GM12878 (cell line): Measurements from ENCODE around the gene ANKRD55. TPM values are rescaled to one million over a fixed set of nuclear protein-coding genes. Genes with fewer than 3 reads are reported as not detected.

Source experiments
- ATAC-seq: fragments of 200-7000 bp; cut with Tn5 transposase; 3 replicates; pipeline ENCODE4 v1.9.1; 2020; ENCODE audit warnings: mild to moderate bottlenecking, moderate library complexity
- BruUV-seq: library from RNA; stranded (reverse); fragments of 400-500 nt; replicated peaks from 2 replicates; lab custom pipeline; 2021; lab: Mats Ljungman, UMichigan
- CTCF ChIA-PET: fragments of 300-600 bp; sonication (Branson Sonifier 250); formaldehyde crosslinking; extraction: SDS; loops from one replicate; lab custom pipeline; 2021; ENCODE audit warnings: inconsistent platforms; lab: Yijun Ruan, JAX
- POLR2A ChIA-PET: fragments of 350-600 bp; formaldehyde crosslinking; extraction: SDS; loops from one replicate; lab custom pipeline; 2021; ENCODE audit warnings: inconsistent platforms; lab: Charles Lee
- RAD21 ChIA-PET: fragments of 300-600 bp; sonication (Branson Sonifier 250); formaldehyde crosslinking; loops from one replicate; lab custom pipeline; 2023; ENCODE audit warnings: antibody characterized with exemption; ENCODE audit not compliant: unreplicated experiment; lab: Charles Lee
- SMC1A ChIA-PET: fragments of 300-600 bp; sonication (Branson Sonifier 250); formaldehyde crosslinking; loops from one replicate; lab custom pipeline; 2023; ENCODE audit not compliant: unreplicated experiment, uncharacterized antibody; lab: Charles Lee
- DNase-seq: peaks from one replicate; pipeline ENCODE4 v3.0.0-alpha.2; 2011; ENCODE audit warnings: low read depth, low spot score
- FAIRE-seq: peaks from 3 replicates; lab custom pipeline; 2011; peaks lifted over from hg19 to GRCh38; lab: Jason Lieb, UNC
- H2AFZ ChIP-seq: 2 replicates; pipeline ENCODE4 v1.6.0; 2011; ENCODE audit warnings: low read depth, low read length, control low read depth; ENCODE audit not compliant: control insufficient read depth
- H3K27ac ChIP-seq: 2 replicates; pipeline ENCODE4 v1.5.1; 2011; ENCODE audit warnings: control low read depth; ENCODE audit not compliant: control insufficient read depth, insufficient read depth
- H3K27me3 ChIP-seq, 2 experiments: replicated peaks in 1 of 2; 2 replicates each; pipeline versions ENCODE4 v1.6.0 to v1.6.1; 2011; ENCODE audit warnings: low read length in 1 of 2; ENCODE audit not compliant: control insufficient read depth in 2 of 2, insufficient read depth in 2 of 2
- H3K36me3 ChIP-seq, 2 experiments: 2 replicates each; pipeline ENCODE4 v1.5.1; 2011; ENCODE audit warnings: low read length in 1 of 2; ENCODE audit not compliant: control insufficient read depth in 2 of 2, insufficient read depth in 2 of 2
- H3K4me1 ChIP-seq: 2 replicates; pipeline ENCODE4 v1.6.1; 2011; ENCODE audit warnings: mild to moderate bottlenecking, low read length, moderate library complexity, mixed read lengths; ENCODE audit not compliant: control insufficient read depth, insufficient read depth
- H3K4me2 ChIP-seq: 2 replicates; pipeline ENCODE4 v1.6.0; 2011; ENCODE audit warnings: control low read depth; ENCODE audit not compliant: control insufficient read depth, insufficient read depth
- H3K4me3 ChIP-seq: fragments of 200-600 bp; sonication (generic); 2 replicates; pipeline ENCODE4 v1.5.1; 2016
- H3K79me2 ChIP-seq: 2 replicates; pipeline ENCODE4 v1.6.0; 2011; ENCODE audit warnings: low read length; ENCODE audit not compliant: control insufficient read depth, insufficient read depth
- H3K9ac ChIP-seq: 2 replicates; pipeline ENCODE4 v1.8.0; 2011; ENCODE audit warnings: low read length, control low read depth, mixed read lengths; ENCODE audit not compliant: control insufficient read depth, insufficient read depth
- H3K9me3 ChIP-seq: replicated peaks from 3 replicates; pipeline ENCODE4 v1.5.1; 2011; ENCODE audit warnings: mild to moderate bottlenecking, low read length; ENCODE audit not compliant: control insufficient read depth, insufficient read depth
- H4K20me1 ChIP-seq: 2 replicates; pipeline ENCODE4 v1.6.0; 2011; ENCODE audit not compliant: control insufficient read depth, insufficient read depth
- DPF2 ChIP-seq: fragments of 450-650 bp; IDR thresholded peaks from 2 replicates; pipeline ENCODE4 v1.6.1; 2017; ENCODE audit warnings: mild to moderate bottlenecking
- ELK1 ChIP-seq: IDR thresholded peaks from 2 replicates; pipeline ENCODE4 v1.6.1; 2012; ENCODE audit warnings: low read depth, low read length, improper control_type of control experiment
- EP300 ChIP-seq, 2 experiments: fragments of 150-350 bp in 1 of 2; IDR thresholded peaks; 2 replicates each; pipeline ENCODE4 v1.6.1; 2011 to 2012; ENCODE audit warnings: low read depth in 2 of 2, low read length in 2 of 2, borderline replicate concordance in 1 of 2, improper control_type of control experiment in 1 of 2, inconsistent platforms in 1 of 2; ENCODE audit not compliant: control insufficient read depth in 1 of 2
- ESRRA ChIP-seq: IDR thresholded peaks from 2 replicates; pipeline ENCODE4 v1.6.1; 2012; ENCODE audit warnings: mild to moderate bottlenecking, low read length, improper control_type of control experiment
- HCFC1 ChIP-seq: fragments of 150-350 bp; IDR thresholded peaks from 2 replicates; pipeline ENCODE4 v1.6.1; 2014; ENCODE audit warnings: low read length
- HDGF ChIP-seq: fragments of 450-650 bp; IDR thresholded peaks from 2 replicates; pipeline ENCODE4 v1.6.1; 2016; ENCODE audit warnings: antibody characterized with exemption
- IKZF2 ChIP-seq, 2 experiments: fragments of 450-650 bp; IDR thresholded peaks; 2 replicates each; pipeline ENCODE4 v1.6.1; 2017; ENCODE audit warnings: mild to moderate bottlenecking in 2 of 2, moderate library complexity in 2 of 2
- IRF5 ChIP-seq: fragments of 450-650 bp; IDR thresholded peaks from 2 replicates; pipeline ENCODE4 v1.6.1; 2017; ENCODE audit warnings: borderline replicate concordance
- PAX5 ChIP-seq: IDR thresholded peaks from 2 replicates; pipeline ENCODE4 v1.6.1; 2011; ENCODE audit warnings: low read depth, low read length, borderline replicate concordance
- RAD51 ChIP-seq: fragments of 450-650 bp; IDR thresholded peaks from 2 replicates; pipeline ENCODE4 v1.6.1; 2016; ENCODE audit warnings: moderate library complexity, mild to moderate bottlenecking, inconsistent platforms
- RB1 ChIP-seq: fragments of 450-650 bp; formaldehyde crosslinking; IDR thresholded peaks from 2 replicates; pipeline ENCODE4 v1.6.1; 2017; ENCODE audit warnings: mild to moderate bottlenecking, borderline replicate concordance
- RELB ChIP-seq: fragments of 450-650 bp; IDR thresholded peaks from 2 replicates; pipeline ENCODE4 v1.6.1; 2017; ENCODE audit warnings: low read depth, mild to moderate bottlenecking, moderate library complexity
- SMARCA5 ChIP-seq: fragments of 450-650 bp; IDR thresholded peaks from 2 replicates; pipeline ENCODE4 v1.6.1; 2017; ENCODE audit warnings: mild to moderate bottlenecking
- SP1 ChIP-seq: IDR thresholded peaks from one replicate; pipeline ENCODE4 v1.6.1; 2011; ENCODE audit warnings: low read depth, low read length
- SPI1 ChIP-seq: IDR thresholded peaks from 2 replicates; pipeline ENCODE4 v1.6.1; 2011; ENCODE audit warnings: low read depth, mild to moderate bottlenecking, low read length, moderate library complexity, borderline replicate concordance; ENCODE audit not compliant: insufficient read depth
- TCF12 ChIP-seq: IDR thresholded peaks from 2 replicates; pipeline ENCODE4 v1.6.1; 2011; ENCODE audit warnings: low read depth, mild to moderate bottlenecking, low read length
- YBX1 ChIP-seq: fragments of 450-650 bp; IDR thresholded peaks from 2 replicates; pipeline ENCODE4 v1.6.1; 2016; ENCODE audit warnings: antibody characterized with exemption
- ZNF207 ChIP-seq: fragments of 450-650 bp; IDR thresholded peaks from 2 replicates; pipeline ENCODE4 v1.6.1; 2014; ENCODE audit warnings: antibody characterized with exemption, mild to moderate bottlenecking, borderline replicate concordance
- WGBS: methylation state at CpG from one replicate; pipeline ENCODE4 v1.1.6; 2016; ENCODE audit warnings: low lambda C conversion rate; ENCODE audit not compliant: insufficient replicate concordance, insufficient coverage; ENCODE audit errors: missing lambda C conversion rate; 5-methylcytosine and 5-hydroxymethylcytosine counted together
- in situ Hi-C: fragments of 300-500 bp; cut with MboI; formaldehyde crosslinking; loops from 9 replicates; pipeline ENCODE4 v1.14.3; 2018; ENCODE audit warnings: mixed read lengths
- intact Hi-C: fragments of 100-400 bp; cut with micrococcal nuclease; formaldehyde crosslinking; loops from one replicate; pipeline ENCODE4 v1.14.2; 2022; ENCODE audit not compliant: unreplicated experiment
- polyA plus RNA-seq, 11 experiments: library from polyadenylated mRNA; depleted of rRNA in 4 of 11; unstranded in 6 of 11; stranded (reverse) in 5 of 11; fragments of >200 nt; fragmentation: Nextera tagmentation in 4 of 11; fragmentation: Illumina TruSeq in 1 of 11; extraction: Ambion mirVana in 4 of 11; extraction: Trizol in 1 of 11; gene quantifications; 1 replicate in 1 of 11; 2 replicates in 10 of 11; pipeline versions ENCODE4 v1.2.1 to v1.2.3, GENCODE V29; 2011 to 2016; ENCODE audit warnings: inconsistent platforms in 2 of 11, missing spikeins in 2 of 11, low read depth in 1 of 11
- total RNA-seq, 4 experiments: library from RNA; depleted of rRNA in 3 of 4; stranded (reverse); fragments of >200 nt in 3 of 4; fragmentation: Illumina TruSeq in 1 of 4; extraction: Trizol in 1 of 4; gene quantifications; 2 replicates each; pipeline versions ENCODE4 v1.2.1 to v1.2.3, GENCODE V29; 2013 to 2021

Gene ANKRD55
- total and polyA plus RNA-seq, 10 of the 15 experiments (the other 5 are each of a cell fraction or from before 2014, with no cell fraction given): 0.04 TPM; not detected in 9

GRCh38 chr5:56156585-56157190 lies 76.4 kb downstream of the ANKRD55 start (continued):
- TF ChIP-seq TCF12 (peak; percentile 70; the same call in 1 of the 2 replicates), RAD51 (0 out of 2 replicates have a peak, but pooled peaks have one; percentile 10)

GRCh38 chr5:56155992-56156584 lies 77.0 kb downstream of the ANKRD55 start:
- SMC1A ChIA-PET: interaction anchor here (1.0 to 5.7 kb wide), 12 partner anchors 9 to 221 kb away, joined by 3 to 22 read pairs (median 4); no protein-coding TSS in a partner anchor
- no peaks in the 10 kb centered on the region for H3K27me3 ChIP-seq
- H3K27ac ChIP-seq: peak overlapping the region; percentile 36
- FAIRE-seq (no peak), ATAC-seq (peak; percentile 49)
- H3K9me3 ChIP-seq: no peaks in the 10 kb centered on the region
- RAD21 ChIA-PET: interaction anchor here (0.7 to 3.9 kb wide), 9 partner anchors 8 to 173 kb away, joined by 3 to 21 read pairs (median 4); no protein-coding TSS in a partner anchor
- no peaks in the 10 kb centered on the region for H3K36me3 ChIP-seq
- H3K4me1 ChIP-seq: peaks cover 26% of the 10 kb centered on the region
- 68% methylated on average over 4 of the region's 4 CpGs for WGBS
- H3K4me2 ChIP-seq: peak overlapping the region; percentile 41
- CTCF ChIA-PET: interaction anchor here (1.9 to 2.5 kb wide), 2 partner anchors 61 to 66 kb away, joined by 5 to 6 read pairs; no protein-coding TSS in a partner anchor
- intact Hi-C loops: loop anchor here (2.0 kb wide), 2 partner anchors 35 to 45 kb away; no protein-coding TSS in a partner anchor
- peak overlapping the region; percentile 10; the same call in 1 of the 2 replicates for H2AFZ ChIP-seq
- no peaks in the 10 kb centered on the region for H4K20me1 ChIP-seq
- no TSS peak for BruUV-seq
- H3K4me3 ChIP-seq: no peak overlapping the region
- in situ Hi-C loops: no loop called here
- H3K9ac ChIP-seq: peak overlapping the region; percentile 26; the same call in 1 of the 2 replicates
- peak in 1 of 2 experiments; percentile 59; a peak in 1 of 4 replicates for TF ChIP-seq IKZF2 (IDR thresholded peaks at IDR 0.05)
- TF ChIP-seq RELB: no peak
- 0 out of 2 replicates have a peak, but pooled peaks have one; percentile 16 for TF ChIP-seq ZNF207
- TF ChIP-seq EP300 (IDR thresholded peaks at IDR 0.05; ENCODE audit: borderline replicate concordance in 1 of 2, control insufficient read depth in 1 of 2, low read depth in 2 of 2, low read length in 2 of 2): peak in 1 of 2 experiments; percentile 21; a peak in 2 of 4 replicates
- peak; percentile 88; the same call in 1 of the 2 replicates for TF ChIP-seq DPF2
- no peak for TF ChIP-seq PAX5
- no peak for TF ChIP-seq ESRRA
- no peak for TF ChIP-seq ELK1
- TF ChIP-seq TCF12: peak; percentile 23; the same call in 1 of the 2 replicates
- no peak for TF ChIP-seq SP1
- no peak for TF ChIP-seq HCFC1
- TF ChIP-seq SMARCA5: 0 out of 2 replicates have a peak, but pooled peaks have one; percentile 12
- no peak for TF ChIP-seq IRF5
- TF ChIP-seq RB1: no peak
- TF ChIP-seq YBX1: no peak
- TF ChIP-seq HDGF: no peak
- TF ChIP-seq SPI1: peak; percentile 42; the same call in 1 of the 2 replicates
- TF ChIP-seq, all 136 proteins: peak for 7
- no peaks in the 10 kb centered on the region for H3K79me2 ChIP-seq
- POLR2A ChIA-PET: interaction anchor here (0.6 to 2.0 kb wide), 4 partner anchors 8 to 161 kb away, joined by 3 to 7 read pairs (median 3); partner anchors contain the start of gene IL6ST
- DNase-seq: no peak
